Tibial artery (tissue), 4 donors: ENCODE results near the gene FGF3.

Experiments
- DNase-seq, 2 donors: peaks; one replicate each; pipeline ENCODE4 v3.0.0-alpha.2; 2019
- H3K27ac ChIP-seq, 2 donors: fragments of 200-600 bp; sonication (generic) in 1 of 2; 1 replicate in 1 of 2; 2 replicates in 1 of 2; pipeline ENCODE4 v1.5.1; 2018 to 2019; ENCODE audit warnings: mild to moderate bottlenecking in 1 of 2
- H3K27me3 ChIP-seq, 2 donors: fragments of 200-600 bp; sonication (generic) in 1 of 2; one replicate each; pipeline versions ENCODE4 v1.5.1 to v1.6.0; 2016 to 2019
- H3K36me3 ChIP-seq, 3 donors: fragments of 200-600 bp; sonication (generic) in 2 of 3; one replicate each; pipeline ENCODE4 v1.5.1; 2016 to 2019; ENCODE audit warnings: mild to moderate bottlenecking in 2 of 3
- H3K4me1 ChIP-seq, 4 donors: fragments of 200-600 bp; sonication (generic) in 2 of 4; 1 replicate in 3 of 4; 2 replicates in 1 of 4; pipeline ENCODE4 v1.5.1; 2016 to 2019
- H3K4me3 ChIP-seq, 2 donors: fragments of 200-600 bp; sonication (generic) in 1 of 2; 1 replicate in 1 of 2; 2 replicates in 1 of 2; pipeline ENCODE4 v1.5.1; 2018 to 2019; ENCODE audit warnings: mild to moderate bottlenecking in 2 of 2
- H3K9me3 ChIP-seq, 3 donors: fragments of 200-600 bp; sonication (generic) in 1 of 3; one replicate each; pipeline ENCODE4 v1.5.1; 2016 to 2019
- intact Hi-C: fragments of 100-400 bp; cut with DNase I; formaldehyde crosslinking; loops from one replicate; pipeline ENCODE4 v1.15.0; 2023; ENCODE audit warnings: low total_unique reads
- TF ChIP-seq, protein P1 (sequence below), 2 experiments: fragments of 200-600 bp in 1 of 2; fragments of 450-650 bp in 1 of 2; IDR thresholded peaks; one replicate each; pipeline ENCODE4 v1.5.1; 2017 to 2019; ENCODE audit warnings: antibody characterized with exemption in 2 of 2, mild to moderate bottlenecking in 1 of 2, moderate library complexity in 1 of 2

The FGF3 gene

GRCh38 chr11:69831985-69832384, 12.8 kb upstream of the FGF3 start:
- TF ChIP-seq, protein P1, sequence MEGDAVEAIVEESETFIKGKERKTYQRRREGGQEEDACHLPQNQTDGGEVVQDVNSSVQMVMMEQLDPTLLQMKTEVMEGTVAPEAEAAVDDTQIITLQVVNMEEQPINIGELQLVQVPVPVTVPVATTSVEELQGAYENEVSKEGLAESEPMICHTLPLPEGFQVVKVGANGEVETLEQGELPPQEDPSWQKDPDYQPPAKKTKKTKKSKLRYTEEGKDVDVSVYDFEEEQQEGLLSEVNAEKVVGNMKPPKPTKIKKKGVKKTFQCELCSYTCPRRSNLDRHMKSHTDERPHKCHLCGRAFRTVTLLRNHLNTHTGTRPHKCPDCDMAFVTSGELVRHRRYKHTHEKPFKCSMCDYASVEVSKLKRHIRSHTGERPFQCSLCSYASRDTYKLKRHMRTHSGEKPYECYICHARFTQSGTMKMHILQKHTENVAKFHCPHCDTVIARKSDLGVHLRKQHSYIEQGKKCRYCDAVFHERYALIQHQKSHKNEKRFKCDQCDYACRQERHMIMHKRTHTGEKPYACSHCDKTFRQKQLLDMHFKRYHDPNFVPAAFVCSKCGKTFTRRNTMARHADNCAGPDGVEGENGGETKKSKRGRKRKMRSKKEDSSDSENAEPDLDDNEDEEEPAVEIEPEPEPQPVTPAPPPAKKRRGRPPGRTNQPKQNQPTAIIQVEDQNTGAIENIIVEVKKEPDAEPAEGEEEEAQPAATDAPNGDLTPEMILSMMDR (IDR thresholded peaks at IDR 0.05): no peak
- intact Hi-C loops: no loop called here
- Histone ChIP-seq H3K4me3 (no peak overlapping the region), H3K36me3 (no peaks in the 10 kb centered on the region), H3K9me3 (peaks cover 0 to 13% (median 0%) of the 10 kb centered on the region in 3 donors), H3K27me3 (peaks cover 0 to 59% of the 10 kb centered on the region in 2 donors), H3K4me1 (no peaks in the 10 kb centered on the region), H3K27ac (no peak overlapping the region)
- no peak for DNase-seq

- no peak for DNase-seq
- Histone ChIP-seq H3K9me3 (peaks cover 0 to 14% (median 0%) of the 10 kb centered on the region in 3 donors), H3K27me3 (peaks cover 0 to 60% of the 10 kb centered on the region in 2 donors), H3K4me1 (no peaks in the 10 kb centered on the region), H3K36me3 (no peaks in the 10 kb centered on the region), H3K27ac (no peak overlapping the region), H3K4me3 (no peak overlapping the region)
- intact Hi-C loops: no loop called here
- TF ChIP-seq, protein P1 (IDR thresholded peaks at IDR 0.05): no peak
These were observed 10.9 kb upstream of the FGF3 start for GRCh38 chr11:69830086-69830485.

GRCh38 chr11:69828971-69829344, 9.7 kb upstream of the FGF3 start:
- Histone ChIP-seq H3K27me3 (peaks cover 0 to 58% of the 10 kb centered on the region in 2 donors), H3K4me1 (no peaks in the 10 kb centered on the region), H3K27ac (no peak overlapping the region), H3K4me3 (no peak overlapping the region), H3K36me3 (no peaks in the 10 kb centered on the region), H3K9me3 (peaks cover 0 to 14% (median 0%) of the 10 kb centered on the region in 3 donors)
- TF ChIP-seq, protein P1 (IDR thresholded peaks at IDR 0.05): no peak
- no peak for DNase-seq
- intact Hi-C loops: no loop called here

DNA sequence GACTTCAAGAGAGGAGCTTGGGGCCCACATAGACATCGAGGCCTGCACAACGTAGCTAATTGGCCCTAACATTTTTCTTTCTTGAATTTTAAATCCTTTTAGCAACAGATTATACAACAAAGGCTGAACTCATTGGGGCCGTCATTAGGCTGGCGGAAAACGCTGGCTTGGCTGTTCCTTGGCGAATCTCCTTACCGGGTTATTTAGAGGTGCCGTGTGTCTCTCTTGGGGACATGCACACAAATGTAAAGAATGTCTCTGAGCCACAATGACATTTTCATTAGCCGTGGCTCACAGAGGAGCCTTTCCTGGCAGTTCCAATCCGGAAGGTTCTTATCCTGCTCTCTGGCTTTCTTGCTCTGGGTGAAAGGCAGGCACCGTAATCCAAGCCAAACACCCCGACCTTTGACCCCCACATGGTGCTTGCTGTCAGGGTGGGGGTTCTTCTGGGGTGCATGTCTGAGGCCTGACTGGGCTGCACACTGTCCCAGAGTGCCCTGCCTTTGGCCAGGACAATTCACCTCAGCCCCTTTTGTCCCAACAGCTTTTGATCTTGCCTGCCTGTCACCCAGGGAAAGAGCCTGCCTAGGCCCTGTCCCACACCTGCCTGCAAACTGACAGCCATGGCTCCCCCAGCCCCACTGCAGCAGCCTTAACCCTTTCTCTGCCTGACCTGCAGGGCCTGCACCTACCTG, 9.2 kb upstream of the FGF3 start:
- intact Hi-C loops: no loop called here
- H3K27ac ChIP-seq: no peak overlapping the region
- TF ChIP-seq, protein P1 (IDR thresholded peaks at IDR 0.05): no peak
- H3K27me3 ChIP-seq: peaks cover 0 to 59% of the 10 kb centered on the region in 2 donors
- H3K4me3 ChIP-seq: no peak overlapping the region
- H3K9me3 ChIP-seq: peaks cover 0 to 14% (median 0%) of the 10 kb centered on the region in 3 donors
- DNase-seq: no peak
- H3K4me1 ChIP-seq: no peaks in the 10 kb centered on the region
- H3K36me3 ChIP-seq: no peaks in the 10 kb centered on the region

DNA sequence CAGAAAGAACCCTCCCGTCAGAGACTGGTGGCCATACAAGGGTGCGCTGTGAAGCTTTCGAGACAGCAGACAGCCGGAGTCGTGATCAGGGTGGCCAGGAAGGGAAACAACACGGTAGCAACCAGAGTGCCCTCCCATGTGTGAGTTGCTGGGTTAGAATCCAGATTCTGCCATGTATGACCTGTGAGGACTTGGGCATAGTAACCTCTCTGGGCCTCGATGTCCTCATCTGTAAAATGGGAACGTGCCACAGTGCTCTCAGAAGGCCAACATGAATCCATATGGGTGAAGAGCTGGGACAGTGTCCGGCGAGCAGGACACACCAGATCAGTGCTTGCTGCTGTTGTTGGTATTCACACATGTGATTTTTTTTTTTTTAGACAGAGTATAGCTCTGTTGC, 7.6 kb upstream of the FGF3 start:
- Histone ChIP-seq H3K4me1 (no peaks in the 10 kb centered on the region), H3K36me3 (no peaks in the 10 kb centered on the region), H3K4me3 (no peak overlapping the region), H3K27me3 (peaks cover 0 to 59% of the 10 kb centered on the region in 2 donors), H3K27ac (no peak overlapping the region), H3K9me3 (peaks cover 0 to 14% (median 0%) of the 10 kb centered on the region in 3 donors)
- TF ChIP-seq, protein P1 (IDR thresholded peaks at IDR 0.05): no peak
- DNase-seq: no peak
- intact Hi-C loops: no loop called here
